ENCODE measurements around the gene SOWAHA. TPM values are rescaled to one million over a fixed set of nuclear protein-coding genes. Genes with fewer than 3 reads are reported as not detected.

The SOWAHA gene
- polyA plus RNA-seq, 2 of the 4 experiments (the other 2 are of a cell fraction) = 0.06 to 0.10 TPM

DNA sequence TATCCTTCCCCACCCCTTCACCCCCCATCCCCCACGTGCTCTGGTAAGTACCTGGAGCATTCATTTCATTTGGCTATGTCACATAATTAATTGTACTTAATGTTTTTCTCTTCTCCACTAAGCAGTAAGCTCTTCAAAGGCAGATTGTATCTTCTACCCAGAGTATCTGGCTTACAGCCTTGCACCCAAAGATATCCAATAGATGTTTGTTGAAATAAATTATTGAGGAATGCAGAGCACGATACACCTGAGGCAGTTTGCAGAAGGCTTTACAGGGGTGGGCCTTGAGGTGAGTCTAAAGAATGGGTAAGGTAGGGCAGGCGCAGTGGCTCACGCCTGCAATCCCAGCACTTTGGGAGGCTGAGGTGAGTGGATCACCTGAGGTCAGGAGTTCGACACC, 2.5 kb upstream of the SOWAHA start:
- TF ChIP-seq JUNB (IDR thresholded peaks at IDR 0.05) = no peak
- TF ChIP-seq HOXB5 (CRISPR knock-in tag; IDR thresholded peaks at IDR 0.05) = no peak
- Histone ChIP-seq H3K4me3 (no peak overlapping the region), H3K9me3 (no peaks in the 10 kb centered on the region), H3K4me1 (peaks cover 5% of the 10 kb centered on the region; the same call in 1 of the 3 replicates), H3K27ac (no peak overlapping the region), H3K4me2 (no peak overlapping the region)
- no peak for FAIRE-seq
- CTCF ChIA-PET = interaction anchor here (0.6 to 6.3 kb wide), 7 partner anchors 9 to 148 kb away, joined by 3 to 87 read pairs (median 3); no protein-coding TSS in a partner anchor
- no peak for ATAC-seq
- WGBS (ENCODE audit: missing lambda C conversion rate) = 78% methylated on average over 5 of the region's 5 CpGs
- POLR2A ChIA-PET = no interaction called here
- DNase-seq (ENCODE audit: low read depth in 1 of 2, low spot score in 1 of 2) = no peak

DNA sequence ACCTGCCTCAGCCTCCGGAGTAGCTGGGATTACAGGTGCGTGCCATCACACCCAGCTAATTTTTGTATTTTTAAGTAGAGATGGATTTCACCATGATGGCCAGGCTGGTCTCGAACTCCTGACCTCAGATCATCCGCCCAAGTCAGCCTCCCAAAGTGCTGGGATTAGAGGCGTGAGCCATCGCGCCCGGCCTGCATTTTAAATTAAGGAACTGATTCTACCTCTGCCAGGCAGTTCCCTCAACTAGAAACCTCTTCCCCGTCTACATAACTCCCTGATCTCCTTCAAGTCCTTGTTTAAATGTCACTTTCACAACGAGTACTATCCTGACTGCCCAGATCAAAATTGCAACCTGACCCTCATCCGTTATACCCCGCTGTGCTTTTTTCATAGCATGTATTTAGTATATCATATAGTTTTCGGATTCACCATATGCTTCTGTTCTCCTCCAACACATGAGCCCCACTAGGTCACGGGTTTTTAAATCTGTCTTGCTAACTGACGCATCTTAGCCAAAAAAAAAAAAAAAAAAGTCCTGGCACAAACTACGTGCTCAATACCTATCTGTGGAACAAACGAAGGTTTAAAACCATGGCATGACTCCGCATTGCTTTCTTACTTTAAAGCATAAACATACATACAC, 858 bp upstream of the SOWAHA start:
- TF ChIP-seq POLR2A (IDR thresholded peaks at IDR 0.05; ENCODE audit: low read length) (no peak), ZFP36 (IDR thresholded peaks at IDR 0.05; ENCODE audit: borderline replicate concordance, partially characterized antibody) (no peak), EHMT2 (IDR thresholded peaks at IDR 0.05; ENCODE audit: low read depth) (no peak)
- no peak for DNase-seq (ENCODE audit: low read depth in 1 of 2, low spot score in 1 of 2)
- H3K27ac ChIP-seq = no peak overlapping the region
- ChIA-PET POLR2A (interaction anchor here (0.6 kb wide), 1 partner anchor 25 kb away, joined by 3 read pairs; no protein-coding TSS in a partner anchor), CTCF (interaction anchor here (1.2 to 6.3 kb wide), 3 partner anchors 7 to 17 kb away, joined by 5 to 87 read pairs (median 28); no protein-coding TSS in a partner anchor)
- H3K9me3 ChIP-seq = no peaks in the 10 kb centered on the region
- peak overlapping the region; percentile 98 for H3K4me2 ChIP-seq
- no peak for ATAC-seq
- no peak for FAIRE-seq
- peaks cover 1% of the 10 kb centered on the region; the same call in 1 of the 3 replicates for H3K4me1 ChIP-seq
- WGBS (ENCODE audit: missing lambda C conversion rate) = 90% methylated on average over 18 of the region's 18 CpGs
- H3K4me3 ChIP-seq = no peak overlapping the region

DNA sequence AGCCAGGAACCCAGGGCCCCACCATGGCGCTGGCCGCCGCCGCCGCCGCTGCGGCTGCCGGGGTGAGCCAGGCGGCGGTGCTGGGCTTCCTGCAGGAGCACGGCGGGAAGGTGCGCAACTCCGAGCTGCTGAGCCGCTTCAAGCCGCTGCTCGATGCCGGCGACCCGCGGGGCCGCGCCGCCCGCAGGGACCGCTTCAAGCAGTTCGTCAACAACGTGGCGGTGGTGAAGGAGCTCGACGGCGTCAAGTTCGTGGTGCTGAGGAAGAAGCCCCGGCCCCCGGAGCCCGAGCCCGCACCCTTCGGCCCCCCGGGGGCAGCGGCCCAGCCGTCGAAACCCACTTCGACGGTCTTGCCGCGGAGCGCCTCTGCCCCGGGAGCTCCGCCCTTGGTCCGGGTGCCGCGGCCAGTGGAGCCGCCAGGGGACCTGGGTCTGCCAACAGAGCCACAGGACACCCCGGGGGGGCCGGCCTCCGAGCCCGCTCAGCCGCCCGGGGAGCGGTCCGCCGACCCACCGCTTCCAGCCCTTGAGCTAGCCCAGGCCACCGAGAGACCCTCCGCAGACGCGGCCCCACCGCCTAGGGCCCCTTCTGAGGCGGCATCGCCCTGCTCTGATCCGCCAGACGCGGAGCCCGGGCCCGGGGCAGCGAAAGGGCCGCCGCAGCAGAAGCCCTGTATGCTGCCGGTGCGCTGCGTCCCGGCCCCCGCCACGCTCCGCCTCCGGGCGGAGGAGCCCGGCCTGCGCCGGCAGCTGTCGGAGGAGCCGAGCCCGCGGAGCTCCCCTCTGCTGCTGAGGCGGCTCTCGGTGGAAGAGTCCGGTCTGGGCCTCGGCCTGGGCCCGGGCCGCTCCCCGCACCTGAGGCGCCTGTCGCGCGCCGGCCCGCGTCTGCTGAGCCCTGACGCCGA, 749 bp downstream of the SOWAHA start:
- 66% methylated on average over 20 of the region's 110 CpGs for WGBS (ENCODE audit: missing lambda C conversion rate)
- peak overlapping the region; percentile 70 for H3K4me3 ChIP-seq
- H3K9me3 ChIP-seq = no peaks in the 10 kb centered on the region
- DNase-seq (ENCODE audit: low read depth in 1 of 2, low spot score in 1 of 2) (peak; percentile 34 to 62), FAIRE-seq (no peak), ATAC-seq (peak; percentile 84 to 85)
- no peaks in the 10 kb centered on the region for H3K4me1 ChIP-seq
- ChIA-PET CTCF (interaction anchor here (0.7 to 1.6 kb wide), 11 partner anchors 8 to 287 kb away, joined by 3 to 6 read pairs (median 4); partner anchors contain the start of genes CCNI2 and SHROOM1), POLR2A (no interaction called here)
- peak overlapping the region; percentile 38 to 79; a peak in 5 of 6 replicates for H3K27ac ChIP-seq
- H3K4me2 ChIP-seq = peak overlapping the region; percentile 98
- TF ChIP-seq, protein P1, sequence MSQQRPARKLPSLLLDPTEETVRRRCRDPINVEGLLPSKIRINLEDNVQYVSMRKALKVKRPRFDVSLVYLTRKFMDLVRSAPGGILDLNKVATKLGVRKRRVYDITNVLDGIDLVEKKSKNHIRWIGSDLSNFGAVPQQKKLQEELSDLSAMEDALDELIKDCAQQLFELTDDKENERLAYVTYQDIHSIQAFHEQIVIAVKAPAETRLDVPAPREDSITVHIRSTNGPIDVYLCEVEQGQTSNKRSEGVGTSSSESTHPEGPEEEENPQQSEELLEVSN (IDR thresholded peaks at IDR 0.05; ENCODE audit: borderline replicate concordance, low read depth) = peak; percentile 64; the same call in 1 of the 2 replicates
- TF ChIP-seq, protein P2, sequence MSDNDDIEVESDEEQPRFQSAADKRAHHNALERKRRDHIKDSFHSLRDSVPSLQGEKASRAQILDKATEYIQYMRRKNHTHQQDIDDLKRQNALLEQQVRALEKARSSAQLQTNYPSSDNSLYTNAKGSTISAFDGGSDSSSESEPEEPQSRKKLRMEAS (IDR thresholded peaks at IDR 0.05) = peak; percentile 41; the same call in 1 of the 2 replicates
- TF ChIP-seq ZFP36 (IDR thresholded peaks at IDR 0.05; ENCODE audit: borderline replicate concordance, partially characterized antibody) = no peak

DNA sequence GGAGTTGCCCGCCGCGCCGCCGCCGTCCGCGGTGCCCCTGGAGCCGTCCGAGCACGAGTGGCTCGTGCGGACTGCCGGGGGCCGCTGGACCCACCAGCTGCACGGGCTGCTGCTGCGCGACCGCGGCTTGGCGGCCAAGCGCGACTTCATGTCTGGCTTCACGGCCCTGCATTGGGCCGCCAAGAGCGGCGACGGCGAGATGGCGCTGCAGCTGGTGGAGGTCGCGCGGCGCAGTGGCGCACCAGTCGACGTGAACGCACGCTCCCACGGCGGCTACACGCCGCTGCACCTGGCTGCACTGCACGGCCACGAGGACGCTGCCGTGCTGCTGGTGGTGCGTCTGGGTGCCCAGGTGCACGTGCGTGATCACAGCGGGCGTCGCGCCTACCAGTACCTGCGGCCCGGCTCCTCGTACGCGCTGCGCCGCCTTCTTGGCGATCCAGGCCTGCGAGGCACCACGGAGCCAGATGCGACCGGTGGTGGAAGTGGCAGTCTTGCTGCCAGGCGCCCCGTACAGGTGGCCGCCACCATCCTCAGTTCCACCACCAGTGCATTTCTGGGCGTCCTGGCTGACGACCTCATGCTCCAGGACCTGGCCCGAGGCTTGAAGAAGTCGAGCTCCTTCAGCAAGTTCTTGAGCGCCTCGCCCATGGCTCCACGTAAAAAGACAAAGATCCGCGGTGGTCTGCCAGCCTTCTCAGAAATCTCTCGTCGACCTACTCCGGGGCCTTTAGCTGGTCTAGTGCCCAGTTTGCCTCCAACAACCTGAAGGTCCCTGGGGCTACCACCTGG, 1.6 kb downstream of the SOWAHA start:
- FAIRE-seq (no peak), ATAC-seq (no peak), DNase-seq (ENCODE audit: low read depth in 1 of 2, low spot score in 1 of 2) (no peak)
- CTCF ChIA-PET = interaction anchor here (1.0 to 1.9 kb wide), 11 partner anchors 7 to 288 kb away, joined by 3 to 6 read pairs (median 4); partner anchors contain the start of genes CCNI2 and SHROOM1
- Histone ChIP-seq H3K9me3 (no peaks in the 10 kb centered on the region), H3K4me1 (no peaks in the 10 kb centered on the region), H3K4me2 (no peak overlapping the region), H3K4me3 (no peak overlapping the region), H3K27ac (no peak overlapping the region)
- POLR2A ChIA-PET = no interaction called here
- TF ChIP-seq EHMT2 (IDR thresholded peaks at IDR 0.05; ENCODE audit: low read depth) (no peak), RARB (CRISPR knock-in tag; IDR thresholded peaks at IDR 0.05) (no peak), CHD2 (IDR thresholded peaks at IDR 0.05; ENCODE audit: low read length, partially characterized antibody) (no peak), RFX5 (IDR thresholded peaks at IDR 0.05) (no peak)
- TF ChIP-seq, protein P3, sequence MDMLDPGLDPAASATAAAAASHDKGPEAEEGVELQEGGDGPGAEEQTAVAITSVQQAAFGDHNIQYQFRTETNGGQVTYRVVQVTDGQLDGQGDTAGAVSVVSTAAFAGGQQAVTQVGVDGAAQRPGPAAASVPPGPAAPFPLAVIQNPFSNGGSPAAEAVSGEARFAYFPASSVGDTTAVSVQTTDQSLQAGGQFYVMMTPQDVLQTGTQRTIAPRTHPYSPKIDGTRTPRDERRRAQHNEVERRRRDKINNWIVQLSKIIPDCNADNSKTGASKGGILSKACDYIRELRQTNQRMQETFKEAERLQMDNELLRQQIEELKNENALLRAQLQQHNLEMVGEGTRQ (IDR thresholded peaks at IDR 0.05) = no peak
- 97% methylated on average over 68 of the region's 81 CpGs for WGBS (ENCODE audit: missing lambda C conversion rate)
